Left lung (tissue), 10 donors: Measurements from ENCODE around the gene DCTD. TPM values are rescaled to one million over a fixed set of nuclear protein-coding genes. Genes with fewer than 3 reads are reported as not detected.

Experiments
- ATAC-seq: fragments of 200-7000 bp; cut with Tn5 transposase; one replicate; pipeline ENCODE4 v1.9.1; 2020; ENCODE audit warnings: moderate library complexity
- DNase-seq, 4 donors: peaks; one replicate each; pipeline ENCODE4 v3.0.0-alpha.2; 2013 to 2020
- H3K27ac ChIP-seq, 2 donors: fragments of 200-600 bp; sonication (generic) in 1 of 2; one replicate each; pipeline versions ENCODE4 v1.5.0 to v1.8.0; 2020 to 2021
- H3K27me3 ChIP-seq, 2 donors: fragments of 200-600 bp; sonication (generic) in 1 of 2; one replicate each; pipeline versions ENCODE4 v1.5.0 to v1.8.0; 2020 to 2021
- H3K36me3 ChIP-seq, 2 donors: fragments of 200-600 bp; sonication (generic) in 1 of 2; one replicate each; pipeline versions ENCODE4 v1.5.0 to v1.8.0; 2020 to 2021
- H3K4me1 ChIP-seq, 2 donors: fragments of 200-600 bp; one replicate each; pipeline ENCODE4 v1.8.0; 2021
- H3K4me3 ChIP-seq, 2 donors: fragments of 200-600 bp; sonication (generic) in 1 of 2; one replicate each; pipeline versions ENCODE4 v1.5.0 to v1.8.0; 2020 to 2021; ENCODE audit warnings: mild to moderate bottlenecking in 1 of 2
- H3K9me3 ChIP-seq, 2 donors: fragments of 200-600 bp; sonication (generic) in 1 of 2; one replicate each; pipeline versions ENCODE4 v1.5.0 to v1.8.0; 2020 to 2021
- CTCF ChIP-seq, 2 donors: fragments of 200-600 bp; sonication (generic) in 1 of 2; IDR thresholded peaks; one replicate each; pipeline versions ENCODE4 v1.5.0 to v1.8.0; 2021; ENCODE audit warnings: antibody characterized with exemption in 2 of 2
- intact Hi-C, 2 donors: fragments of 100-400 bp; cut with DNase I; formaldehyde crosslinking; loops; one replicate each; pipeline versions ENCODE4 v1.11.2 to v1.14.2; 2022
- polyA plus RNA-seq, 6 donors: library from polyadenylated mRNA; unstranded; fragments of 120-200 nt; gene quantifications; one replicate each; pipeline ENCODE4 v1.2.1, GENCODE V29; 2013; ENCODE audit not compliant: insufficient read length in 6 of 6
- total RNA-seq, 2 donors: library from RNA; stranded (reverse); fragmentation: NEBNext Ultra II Directional; extraction: Animal tissue kit (Norgen Biotek cat#: 25700); gene quantifications; one replicate each; pipeline ENCODE4 v1.2.1, GENCODE V29; 2021
- donor health status: DM: no; HTN: yes; CAD: no.
- donor health status: DM: no; HTN: no; CAD: no.

Gene DCTD
- total and polyA plus RNA-seq, 8 donors, result 83.4 to 116 (median 105) TPM

DNA sequence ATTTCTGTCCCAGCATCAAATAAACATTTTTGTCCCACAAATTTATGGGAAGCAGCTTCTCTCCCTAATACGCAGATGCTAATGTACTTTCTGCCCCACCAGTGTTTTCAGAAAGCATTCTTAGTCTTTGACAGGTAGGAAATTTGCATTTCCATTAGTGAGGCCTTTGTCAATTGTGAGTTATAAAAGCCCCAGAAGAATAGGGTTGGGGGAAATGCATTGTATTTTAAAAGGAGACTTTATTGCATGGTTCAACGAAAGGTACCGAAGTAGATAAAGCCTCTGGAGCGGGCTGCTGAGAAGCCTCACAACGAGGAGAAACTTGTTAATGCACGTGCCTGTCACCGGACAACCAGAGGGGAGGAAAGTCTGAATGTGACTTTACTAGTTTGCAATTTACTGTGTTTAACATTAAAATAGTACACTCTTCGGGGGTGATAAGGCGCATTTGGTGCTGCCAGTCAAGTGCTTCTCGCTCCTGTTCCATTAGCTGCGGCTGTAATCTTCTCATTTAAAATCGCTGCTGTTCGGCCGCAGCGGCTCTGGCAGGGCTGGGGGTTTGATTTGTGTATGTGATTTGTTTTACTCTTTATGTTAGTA, 63.4 kb downstream of the DCTD start:
- DNase-seq (no peak), ATAC-seq (no peak)
- no peak for TF ChIP-seq CTCF (IDR thresholded peaks at IDR 0.05)
- Histone ChIP-seq H3K4me3 (no peak overlapping the region), H3K27ac (no peak overlapping the region), H3K27me3 (no peaks in the 10 kb centered on the region), H3K4me1 (no peaks in the 10 kb centered on the region), H3K36me3 (no peaks in the 10 kb centered on the region), H3K9me3 (peaks cover 0 to 7% of the 10 kb centered on the region in 2 donors)
- intact Hi-C loops, result no loop called here

GRCh38 chr4:182848685-182849084, 68.5 kb downstream of the DCTD start:
- H3K4me1 ChIP-seq, result no peaks in the 10 kb centered on the region
- no peak for TF ChIP-seq CTCF (IDR thresholded peaks at IDR 0.05)
- H3K36me3 ChIP-seq, result no peaks in the 10 kb centered on the region
- H3K27me3 ChIP-seq, result no peaks in the 10 kb centered on the region
- DNase-seq (no peak), ATAC-seq (no peak)
- intact Hi-C loops, result no loop called here
- H3K9me3 ChIP-seq, result peaks cover 0 to 6% of the 10 kb centered on the region in 2 donors
- H3K27ac ChIP-seq, result no peak overlapping the region
- H3K4me3 ChIP-seq, result no peak overlapping the region

DNA sequence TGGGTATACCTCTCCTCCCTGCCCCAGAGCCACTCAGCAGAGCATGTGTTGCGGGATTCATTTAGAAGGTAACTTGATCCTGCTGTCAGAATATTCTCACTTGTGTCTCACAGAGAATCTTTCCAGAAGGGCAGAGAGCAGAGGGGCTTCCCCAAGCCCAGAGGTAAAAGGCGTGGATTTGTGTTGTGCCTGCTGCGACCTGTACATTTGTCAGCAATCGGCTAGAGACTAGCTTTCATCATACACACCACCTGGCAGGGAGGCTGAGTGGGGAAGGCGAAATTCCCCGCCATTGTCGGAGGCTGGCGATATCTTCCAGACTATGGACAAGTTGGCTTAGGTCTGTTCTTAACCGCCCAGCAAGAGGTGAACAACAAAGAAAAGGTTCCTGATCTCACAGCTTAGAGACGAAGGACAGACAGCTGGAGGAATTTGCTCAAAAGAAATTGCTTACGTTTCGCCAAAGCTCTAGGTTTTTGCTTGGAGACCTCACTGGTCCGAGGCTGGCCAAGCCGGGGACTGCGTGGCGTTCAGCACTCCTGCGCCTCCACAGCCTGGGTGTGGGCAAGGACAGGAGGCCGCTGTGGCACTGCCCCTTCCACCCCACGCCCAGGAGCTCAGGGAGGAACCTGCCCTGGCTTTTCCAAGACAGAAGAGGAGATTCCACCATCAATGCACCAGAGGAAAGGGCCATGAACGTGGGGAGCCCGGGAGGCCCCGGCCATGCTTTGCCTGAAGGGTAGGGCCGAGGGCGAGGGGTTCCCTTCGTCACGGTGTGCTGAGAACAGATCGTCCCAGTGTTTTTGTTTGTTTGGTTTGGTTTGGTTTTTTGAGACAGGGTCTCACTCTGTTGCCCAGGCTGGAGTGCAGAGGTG, 69.4 kb downstream of the DCTD start:
- Histone ChIP-seq H3K4me3 (no peak overlapping the region), H3K9me3 (no peaks in the 10 kb centered on the region), H3K27ac (no peak overlapping the region), H3K4me1 (no peaks in the 10 kb centered on the region), H3K36me3 (no peaks in the 10 kb centered on the region), H3K27me3 (no peaks in the 10 kb centered on the region)
- no peak for TF ChIP-seq CTCF (IDR thresholded peaks at IDR 0.05)
- ATAC-seq (no peak), DNase-seq (no peak)
- intact Hi-C loops, result no loop called here

DNA sequence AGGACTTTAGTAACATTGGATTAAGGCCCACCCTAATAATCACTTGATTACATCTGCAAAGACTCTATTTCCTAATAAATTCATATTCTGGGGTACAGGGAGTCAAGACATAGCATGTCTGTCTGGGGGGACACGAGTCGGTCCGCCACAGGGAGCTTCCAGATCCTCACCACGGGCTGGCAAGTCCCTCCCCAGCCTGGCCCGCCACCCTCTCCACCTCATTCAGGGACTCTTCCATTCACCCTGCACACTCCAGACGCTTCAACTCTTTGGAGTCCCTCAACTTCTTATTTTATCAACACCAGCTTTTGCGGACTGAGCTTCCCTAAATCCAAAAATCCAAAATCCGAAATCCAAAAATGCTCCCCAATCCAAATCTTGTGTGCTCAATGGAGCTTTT, 71.2 kb downstream of the DCTD start:
- Histone ChIP-seq H3K36me3 (no peaks in the 10 kb centered on the region), H3K9me3 (no peaks in the 10 kb centered on the region), H3K27ac (no peak overlapping the region), H3K4me1 (no peaks in the 10 kb centered on the region), H3K4me3 (no peak overlapping the region), H3K27me3 (no peaks in the 10 kb centered on the region)
- ATAC-seq, result no peak
- no peak for TF ChIP-seq CTCF (IDR thresholded peaks at IDR 0.05)
- intact Hi-C loops, result no loop called here
- no peak for DNase-seq

- TF ChIP-seq CTCF (IDR thresholded peaks at IDR 0.05), result no peak
- H3K27ac ChIP-seq, result no peak overlapping the region
- intact Hi-C loops, result no loop called here
- H3K27me3 ChIP-seq, result no peaks in the 10 kb centered on the region
- DNase-seq (no peak), ATAC-seq (no peak)
- no peaks in the 10 kb centered on the region for H3K36me3 ChIP-seq
- H3K4me3 ChIP-seq, result no peak overlapping the region
- no peaks in the 10 kb centered on the region for H3K4me1 ChIP-seq
- no peaks in the 10 kb centered on the region for H3K9me3 ChIP-seq
Observed at GRCh38 chr4:182845618-182846017, 71.6 kb downstream of the DCTD start.
